ENCODE data around the gene CHST15. TPM values are rescaled to one million over a fixed set of nuclear protein-coding genes. Genes with fewer than 3 reads are reported as not detected.
A peak's percentile ranks its signal among the peaks of the same experiment; 100 is the strongest.

CHST15 gene, protein sequence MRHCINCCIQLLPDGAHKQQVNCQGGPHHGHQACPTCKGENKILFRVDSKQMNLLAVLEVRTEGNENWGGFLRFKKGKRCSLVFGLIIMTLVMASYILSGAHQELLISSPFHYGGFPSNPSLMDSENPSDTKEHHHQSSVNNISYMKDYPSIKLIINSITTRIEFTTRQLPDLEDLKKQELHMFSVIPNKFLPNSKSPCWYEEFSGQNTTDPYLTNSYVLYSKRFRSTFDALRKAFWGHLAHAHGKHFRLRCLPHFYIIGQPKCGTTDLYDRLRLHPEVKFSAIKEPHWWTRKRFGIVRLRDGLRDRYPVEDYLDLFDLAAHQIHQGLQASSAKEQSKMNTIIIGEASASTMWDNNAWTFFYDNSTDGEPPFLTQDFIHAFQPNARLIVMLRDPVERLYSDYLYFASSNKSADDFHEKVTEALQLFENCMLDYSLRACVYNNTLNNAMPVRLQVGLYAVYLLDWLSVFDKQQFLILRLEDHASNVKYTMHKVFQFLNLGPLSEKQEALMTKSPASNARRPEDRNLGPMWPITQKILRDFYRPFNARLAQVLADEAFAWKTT
- total RNA-seq (10 to 100 TPM in 1 of 2 donors, 1 to 10 TPM in 1; 9.3 to 11.5 TPM), polyA plus RNA-seq (ENCODE audit: insufficient read depth, low read depth, low replicate concordance) (12.8 TPM)
- long read RNA-seq, donor 1, full-length matches to known transcripts, result 2 of 2 reads
- long read RNA-seq, donor 1, partial matches to known transcripts, result 0 of 2 reads
- long read RNA-seq, donor 1, other reads (novel, unspliced or antisense), result 0 of 2 reads
- long read RNA-seq, donor 2, full-length matches to known transcripts, result 1 of 1 reads
- long read RNA-seq, donor 2, partial matches to known transcripts, result 0 of 1 reads
- long read RNA-seq, donor 2, other reads (novel, unspliced or antisense), result 0 of 1 reads

DNA sequence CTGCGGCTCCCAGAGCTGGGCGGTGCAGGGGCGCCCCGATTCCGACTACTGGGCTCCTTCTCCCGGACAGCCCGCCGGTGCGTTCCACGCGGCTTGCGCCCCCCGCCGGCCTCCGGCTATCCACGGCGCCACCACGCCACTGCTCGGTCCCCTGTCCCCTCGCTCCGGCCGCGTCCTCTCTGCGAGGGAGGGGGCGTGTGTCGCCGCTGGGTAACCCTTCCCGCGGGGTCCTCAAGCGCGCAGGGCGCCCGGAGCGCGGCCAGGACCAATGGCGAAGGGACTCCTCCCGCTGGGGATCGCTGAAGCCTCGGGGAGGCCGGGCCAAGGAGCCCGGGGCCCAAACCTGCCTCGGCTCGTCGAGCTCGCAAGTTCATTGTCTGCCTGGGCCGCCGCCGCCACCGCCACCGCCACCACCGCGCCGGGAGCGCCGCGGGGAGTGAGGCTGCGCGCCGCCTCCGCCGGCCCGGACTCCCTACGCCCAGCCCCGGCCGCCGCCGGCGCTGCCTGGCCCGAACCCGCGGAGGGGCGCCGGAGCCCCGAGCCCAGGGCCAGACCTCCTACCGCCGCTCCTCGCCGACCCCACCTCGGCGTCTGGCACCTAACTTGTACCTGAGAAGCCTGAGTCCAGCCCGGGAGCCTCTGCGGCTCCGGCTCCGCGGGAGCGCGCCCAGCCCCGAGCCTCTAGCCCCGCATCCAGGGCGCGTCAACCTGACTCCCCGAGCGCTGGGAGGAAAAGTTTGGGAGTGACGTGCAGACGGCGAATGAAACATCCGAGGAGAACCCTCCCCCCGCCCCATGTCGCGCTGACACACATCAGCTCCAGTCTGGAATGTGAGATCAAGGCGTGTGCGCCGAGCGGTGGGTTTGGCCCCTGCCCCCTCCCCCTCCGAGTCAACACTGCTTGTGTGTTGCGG lies at the start of gene CHST15:
TSS of gene CHST15 (minus strand) at position 739 of the 914 bp plus-strand sequence. CDS start 47,386 bp downstream, outside the sequence.
- intact Hi-C loops (cut with DNase I; ENCODE audit: low total_unique reads), result no loop called here
- peak; percentile 46 for DNase-seq
- Histone ChIP-seq H3K27ac (peak within 1 kb of the TSS; percentile 83 to 90), H3K9me3 (no peaks in the 10 kb centered on the region), H3K4me1 (peaks cover 5% of the 10 kb centered on the region), H3K4me3 (peak within 1 kb of the TSS; percentile 59 to 64), H3K27me3 (no peaks in the 10 kb centered on the region), H3K36me3 (ENCODE audit: low read depth, missing control alignments) (no peaks in the 10 kb centered on the region)
- peak in 1 of 3 experiments; percentile 11 for TF ChIP-seq CTCF (IDR thresholded peaks at IDR 0.05)
- no peak for TF ChIP-seq POLR2A (IDR thresholded peaks at IDR 0.05)
- 0% methylated on average over 14 to 55 of the region's 106 CpGs for WGBS, 2 donors

DNA sequence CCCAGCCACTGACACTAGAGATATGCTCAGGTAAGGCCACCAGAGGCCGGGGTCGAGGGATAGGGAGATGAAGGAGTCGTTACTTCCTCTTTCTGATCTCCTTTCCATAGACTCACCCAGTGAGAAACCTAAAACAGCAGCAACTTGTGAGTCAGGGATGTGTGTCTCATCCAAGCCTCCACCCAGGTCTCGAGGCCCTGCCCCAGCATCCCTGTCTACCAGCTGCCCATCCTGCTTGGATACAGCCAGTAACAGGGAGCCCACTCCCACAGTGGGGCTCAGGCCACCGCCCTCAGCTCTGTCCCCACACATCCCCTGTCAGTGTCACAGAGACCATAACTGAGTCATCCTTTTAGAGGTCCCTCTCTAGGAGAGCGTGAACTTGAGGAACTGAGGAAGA lies 49.6 kb upstream of the CHST15 start:
- H3K4me1 ChIP-seq, result peaks cover 5% of the 10 kb centered on the region
- no peak overlapping the region for H3K27ac ChIP-seq
- H3K4me3 ChIP-seq, result no peak overlapping the region
- no peaks in the 10 kb centered on the region for H3K9me3 ChIP-seq
- TF ChIP-seq POLR2A (IDR thresholded peaks at IDR 0.05) (no peak), CTCF (IDR thresholded peaks at IDR 0.05) (no peak)
- H3K27me3 ChIP-seq, result no peaks in the 10 kb centered on the region
- no peaks in the 10 kb centered on the region for H3K36me3 ChIP-seq (ENCODE audit: low read depth, missing control alignments)
- DNase-seq, result no peak
- intact Hi-C loops (cut with DNase I; ENCODE audit: low total_unique reads), result no loop called here
- 87 to 91% methylated on average over 6 of the region's 6 CpGs for WGBS, 2 donors

DNA sequence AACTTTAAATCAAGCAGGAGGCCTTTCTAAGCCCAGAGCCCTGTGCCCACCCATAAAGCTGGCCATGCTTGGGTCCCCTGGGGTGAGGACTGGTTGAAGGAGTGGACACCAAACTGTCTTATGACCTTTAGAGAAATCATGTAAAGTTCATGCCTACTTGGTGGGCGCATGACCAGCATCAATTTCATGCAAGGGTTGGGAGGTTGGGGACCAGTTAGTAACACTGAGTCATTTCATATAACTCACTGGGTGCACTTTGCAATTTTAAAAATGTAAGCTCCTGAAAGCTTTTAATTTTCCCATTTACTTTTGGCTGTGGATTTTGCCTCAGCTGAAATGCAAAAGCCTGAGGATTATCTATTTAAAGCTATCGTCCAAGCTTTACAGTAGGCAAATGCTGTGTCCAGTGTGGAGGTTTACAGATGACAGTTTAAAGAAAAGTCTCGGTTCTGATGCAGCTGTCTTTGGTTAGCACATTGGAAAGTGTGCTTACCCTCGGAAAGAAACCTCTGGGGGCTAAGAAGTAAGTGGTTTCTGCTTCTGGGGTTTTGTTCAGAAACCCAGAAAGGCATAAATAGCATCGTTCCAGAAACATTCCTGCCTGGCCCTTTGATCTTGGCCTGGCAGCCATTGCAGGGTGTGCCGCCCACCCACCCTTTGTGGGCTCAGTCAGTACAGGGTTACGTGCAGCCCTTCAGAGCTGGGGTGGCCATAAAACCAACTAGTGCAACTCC lies 48.8 kb upstream of the CHST15 start:
- intact Hi-C loops (cut with DNase I; ENCODE audit: low total_unique reads), result no loop called here
- Histone ChIP-seq H3K27ac (no peak overlapping the region), H3K36me3 (ENCODE audit: low read depth, missing control alignments) (no peaks in the 10 kb centered on the region), H3K4me1 (peaks cover 5% of the 10 kb centered on the region), H3K27me3 (no peaks in the 10 kb centered on the region), H3K9me3 (no peaks in the 10 kb centered on the region), H3K4me3 (no peak overlapping the region)
- no peak for DNase-seq
- no peak for TF ChIP-seq POLR2A (IDR thresholded peaks at IDR 0.05)
- TF ChIP-seq CTCF (IDR thresholded peaks at IDR 0.05), result no peak
- WGBS, 2 donors, result 62 to 65% methylated on average over 6 to 7 of the region's 7 CpGs

DNA sequence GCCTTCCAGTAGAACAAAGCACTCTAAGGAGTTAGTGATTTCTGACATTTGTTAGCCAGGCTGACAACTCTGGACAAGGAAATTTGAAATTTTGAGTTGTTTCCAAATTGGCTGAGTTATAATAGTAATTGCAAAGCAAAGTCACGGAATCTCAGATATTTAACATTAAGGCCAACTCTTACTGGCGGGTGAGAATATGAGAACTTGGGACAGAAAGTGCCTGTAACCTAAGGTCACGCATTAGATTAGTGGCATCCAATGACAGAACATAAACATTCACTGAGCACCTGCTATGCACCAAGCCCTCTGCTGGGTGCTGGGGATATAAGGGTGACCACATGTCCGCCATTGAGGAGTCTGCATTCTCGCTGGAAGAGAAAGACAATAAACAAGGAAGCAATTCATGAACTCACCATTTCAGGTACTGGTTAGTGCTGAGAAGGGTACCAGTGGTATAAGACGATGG lies 45.5 kb upstream of the CHST15 start:
- no peak overlapping the region for H3K4me3 ChIP-seq

More for the DNA sequence above, 45.5 kb upstream of the CHST15 start:
- no peaks in the 10 kb centered on the region for H3K36me3 ChIP-seq (ENCODE audit: low read depth, missing control alignments)
- intact Hi-C loops (cut with DNase I; ENCODE audit: low total_unique reads), result no loop called here
- 78 to 85% methylated on average over 6 of the region's 6 CpGs for WGBS, 2 donors
- no peak overlapping the region for H3K27ac ChIP-seq
- DNase-seq, result no peak
- TF ChIP-seq CTCF (IDR thresholded peaks at IDR 0.05) (no peak), POLR2A (IDR thresholded peaks at IDR 0.05) (no peak)
- H3K27me3 ChIP-seq, result no peaks in the 10 kb centered on the region
- no peaks in the 10 kb centered on the region for H3K4me1 ChIP-seq
- H3K9me3 ChIP-seq, result no peaks in the 10 kb centered on the region
